Lower leg skin (tissue), 3 donors: Measurements from ENCODE around the gene KRTAP2-3.

Source experiments
- CTCF ChIP-seq, 3 donors: fragments of 450-650 bp; IDR thresholded peaks; one replicate each; pipeline ENCODE4 v1.5.1; 2016; ENCODE audit warnings: antibody characterized with exemption in 3 of 3, mild to moderate bottlenecking in 3 of 3, moderate library complexity in 2 of 3
- POLR2A ChIP-seq, 2 donors: fragments of 450-650 bp; IDR thresholded peaks; one replicate each; pipeline ENCODE4 v1.6.1; 2016 to 2017; ENCODE audit warnings: antibody characterized with exemption in 2 of 2, mild to moderate bottlenecking in 1 of 2, moderate library complexity in 1 of 2

- no peak for TF ChIP-seq CTCF (IDR thresholded peaks at IDR 0.05)
- TF ChIP-seq POLR2A (IDR thresholded peaks at IDR 0.05), result no peak
Measured at GRCh38 chr17:41107941-41108450, 48.1 kb upstream of the KRTAP2-3 start.
